HepG2 (cell line): ENCODE measurements around the gene ASZ1. TPM values are rescaled to one million over a fixed set of nuclear protein-coding genes. Genes with fewer than 3 reads are reported as not detected.
"Not testable (repeated sequence)": the region's sequence is repeated elsewhere in the genome, so short reads cannot be mapped to it uniquely, and the experiment has no call there.

ENCODE experiments used
- ATAC-seq: fragments of 200-7000 bp; cut with Tn5 transposase; 3 replicates; pipeline ENCODE4 v1.9.1; 2020; ENCODE audit warnings: mild to moderate bottlenecking, moderate library complexity
- BruUV-seq: library from RNA; stranded (reverse); fragments of 400-500 nt; replicated peaks from 2 replicates; lab custom pipeline; 2021; lab: Mats Ljungman, UMichigan
- CTCF ChIA-PET: fragments of 300-600 bp; formaldehyde crosslinking; extraction: SDS; loops from one replicate; lab custom pipeline; 2021; ENCODE audit warnings: low total read pairs, inconsistent platforms, low intra/inter-chr PET ratio; lab: Yijun Ruan, JAX
- POLR2A ChIA-PET: fragments of 350-600 bp; sonication (Branson Sonifier 250); formaldehyde crosslinking; loops from one replicate; lab custom pipeline; 2020; ENCODE audit warnings: antibody characterized with exemption, inconsistent platforms; lab: Yijun Ruan, JAX
- DNase-seq: peaks from one replicate; pipeline ENCODE4 v3.0.0-alpha.2; 2015; ENCODE audit warnings: low spot score
- FAIRE-seq: peaks from 3 replicates; lab custom pipeline; 2011; peaks lifted over from hg19 to GRCh38; lab: Jason Lieb, UNC
- H2AFZ ChIP-seq: one replicate; pipeline ENCODE4 v1.6.1; 2011; ENCODE audit warnings: low read length, inconsistent platforms
- H3K27ac ChIP-seq: fragments of 300-600 bp; 3 replicates; pipeline ENCODE4 v1.8.0; 2011; ENCODE audit warnings: mixed run types, mild to moderate bottlenecking, mixed read lengths, low read length, inconsistent platforms; ENCODE audit not compliant: insufficient read depth; ENCODE audit errors: extremely low read length
- H3K27me3 ChIP-seq, 2 experiments: fragments of 200-600 bp in 1 of 2; 2 replicates in 1 of 2; 3 replicates in 1 of 2; pipeline versions ENCODE4 v1.6.0 to v1.8.0; 2011; ENCODE audit warnings: low read length in 2 of 2, mild to moderate bottlenecking in 2 of 2, moderate library complexity in 2 of 2, inconsistent platforms in 1 of 2; ENCODE audit not compliant: insufficient read depth in 2 of 2, control insufficient read depth in 1 of 2
- H3K36me3 ChIP-seq, 2 experiments: fragments of 200-600 bp in 1 of 2; replicated peaks in 1 of 2; 2 replicates in 1 of 2; 3 replicates in 1 of 2; pipeline versions ENCODE4 v1.5.1 to v1.8.0; 2011; ENCODE audit warnings: low read length in 2 of 2, inconsistent platforms in 1 of 2; ENCODE audit not compliant: insufficient read depth in 2 of 2, control insufficient read depth in 1 of 2
- H3K4me1 ChIP-seq: 2 replicates; pipeline ENCODE4 v1.5.1; 2012; ENCODE audit warnings: low read length, inconsistent platforms; ENCODE audit not compliant: insufficient read depth
- H3K4me2 ChIP-seq: 2 replicates; pipeline ENCODE4 v1.6.0; 2011; ENCODE audit warnings: low read depth, low read length, inconsistent platforms
- H3K4me3 ChIP-seq, 3 experiments: fragments of 200-600 bp in 1 of 3; sonication (generic), shearing (Covaris generic) in 1 of 3; replicated peaks in 1 of 3; 2 replicates each; pipeline ENCODE4 v1.5.1; 2011 to 2016; ENCODE audit warnings: low read length in 3 of 3, inconsistent platforms in 2 of 3, low read depth in 2 of 3, mild to moderate bottlenecking in 2 of 3, control low read depth in 1 of 3, mixed read lengths in 1 of 3; ENCODE audit not compliant: insufficient read depth in 1 of 3
- H3K79me2 ChIP-seq: one replicate; pipeline ENCODE4 v1.6.1; 2011; ENCODE audit warnings: low read length, inconsistent platforms; ENCODE audit not compliant: insufficient read depth
- H3K9ac ChIP-seq: 2 replicates; pipeline ENCODE4 v1.6.0; 2011; ENCODE audit warnings: mild to moderate bottlenecking, low read depth, low read length, inconsistent platforms; ENCODE audit not compliant: insufficient read depth
- H3K9me3 ChIP-seq: 2 replicates; pipeline ENCODE4 v1.5.1; 2012; ENCODE audit warnings: mild to moderate bottlenecking, low read length
- H4K20me1 ChIP-seq: 2 replicates; pipeline ENCODE4 v1.6.0; 2011; ENCODE audit warnings: inconsistent platforms, mild to moderate bottlenecking, low read length, moderate library complexity; ENCODE audit not compliant: insufficient read depth
- HES4 ChIP-seq: sonication (generic); formaldehyde crosslinking; IDR thresholded peaks from 2 replicates; pipeline ENCODE4 v1.9.0; 2021; ENCODE audit warnings: mild to moderate bottlenecking, missing genetic modification reagents, borderline replicate concordance
- HOXA9 ChIP-seq: sonication (generic); formaldehyde crosslinking; IDR thresholded peaks from 2 replicates; pipeline ENCODE4 v1.8.1; 2022; ENCODE audit warnings: missing genetic modification reagents, mild to moderate bottlenecking, moderate library complexity, borderline replicate concordance
- KLF12 ChIP-seq: sonication (generic); formaldehyde crosslinking; IDR thresholded peaks from 2 replicates; pipeline ENCODE4 v1.4.0; 2020; ENCODE audit warnings: missing genetic modification reagents, borderline replicate concordance
- NAIF1 ChIP-seq: sonication (generic); formaldehyde crosslinking; IDR thresholded peaks from 2 replicates; pipeline ENCODE4 v1.5.0; 2020; ENCODE audit warnings: mild to moderate bottlenecking, missing genetic modification reagents, borderline replicate concordance
- XRCC5 ChIP-seq: fragments of 200-400 bp; formaldehyde crosslinking; optimal IDR thresholded peaks from 2 replicates; pipeline ENCODE3; 2017; ENCODE audit warnings: mild to moderate bottlenecking, low read length
- ZBTB40 ChIP-seq, 2 experiments: fragments of 450-650 bp in 1 of 2; sonication (generic) in 1 of 2; formaldehyde crosslinking in 1 of 2; IDR thresholded peaks; 2 replicates each; pipeline versions ENCODE4 v1.6.1 to v1.8.0; 2016 to 2022; ENCODE audit warnings: antibody characterized with exemption in 1 of 2, mild to moderate bottlenecking in 1 of 2, missing genetic modification reagents in 1 of 2
- ZC3H13 ChIP-seq: sonication (generic); formaldehyde crosslinking; IDR thresholded peaks from 2 replicates; pipeline ENCODE4 v1.8.1; 2023; ENCODE audit warnings: mild to moderate bottlenecking, missing genetic modification reagents, moderate library complexity
- ZNF10 ChIP-seq: sonication (generic); formaldehyde crosslinking; IDR thresholded peaks from 2 replicates; pipeline ENCODE4 v1.4.0; 2020; ENCODE audit warnings: mild to moderate bottlenecking, low read depth, missing genetic modification reagents, borderline replicate concordance
- ZNF256 ChIP-seq: sonication (generic); formaldehyde crosslinking; conservative IDR thresholded peaks from 2 replicates; pipeline ENCODE4 v1.4.0; 2020; ENCODE audit warnings: missing genetic modification reagents
- WGBS: methylation state at CpG from one replicate; pipeline ENCODE4 v1.1.6; 2017; ENCODE audit warnings: low lambda C conversion rate; 5-methylcytosine and 5-hydroxymethylcytosine counted together
- in situ Hi-C: cut with HindIII; loops from 2 replicates; pipeline ENCODE4 v1.10.0; 2017; ENCODE audit warnings: low pct_unique_long_range_greater_than_20kb; ENCODE audit not compliant: extremely low pct_ligation_motif_present
- intact Hi-C: fragments of 100-400 bp; cut with micrococcal nuclease; formaldehyde crosslinking; loops from one replicate; pipeline ENCODE4 v1.10.0; 2022; ENCODE audit not compliant: unreplicated experiment
- polyA plus RNA-seq, 8 experiments: library from polyadenylated mRNA; depleted of rRNA in 3 of 8; stranded (reverse) in 7 of 8; unstranded in 1 of 8; fragments of >200 nt; fragmentation: Illumina TruSeq in 4 of 8; extraction: Trizol in 4 of 8; gene quantifications; 2 replicates each; pipeline versions ENCODE4 v1.2.1 to v1.2.3, GENCODE V29; 2011 to 2016; ENCODE audit warnings: low read depth in 4 of 8, missing spikeins in 1 of 8, mixed read lengths in 1 of 8; ENCODE audit not compliant: insufficient read depth in 1 of 8
- total RNA-seq, 5 experiments: library from RNA; depleted of rRNA; stranded (reverse); fragments of >200 nt; fragmentation: Illumina TruSeq; extraction: Trizol; gene quantifications; 2 replicates each; pipeline ENCODE4 v1.2.3, GENCODE V29; 2016; ENCODE audit warnings: low read depth in 1 of 5

The ASZ1 gene
- total and polyA plus RNA-seq, 2 of the 13 experiments (the other 11 are each of a cell fraction or from before 2014, with no cell fraction given): not detected

- Histone ChIP-seq H3K36me3 (no peaks in the 10 kb centered on the region), H3K4me2 (no peak overlapping the region), H3K79me2 (no peaks in the 10 kb centered on the region), H3K4me1 (no peaks in the 10 kb centered on the region), H4K20me1 (no peaks in the 10 kb centered on the region), H2AFZ (no peak overlapping the region), H3K9ac (no peak overlapping the region), H3K9me3 (no peaks in the 10 kb centered on the region), H3K4me3 (no peak overlapping the region), H3K27me3 (no peaks in the 10 kb centered on the region), H3K27ac (no peak overlapping the region)
- no TSS peak for BruUV-seq
- intact Hi-C loops: no loop called here
- 3% methylated on average over 2 of the region's 2 CpGs for WGBS
- TF ChIP-seq XRCC5 (no peak), NAIF1 (no peak), ZBTB40 (IDR thresholded peaks at IDR 0.05) (no peak), ZBTB40 (CRISPR knock-in tag; IDR thresholded peaks at IDR 0.05) (no peak), KLF12 (CRISPR knock-in tag) (no peak), ZC3H13 (no peak), HOXA9 (CRISPR knock-in tag) (no peak), HES4 (CRISPR knock-in tag) (no peak), ZNF256 (no peak), ZNF10 (no peak)
- CTCF ChIA-PET: no interaction called here
- in situ Hi-C loops: loop anchor here (25.0 kb wide), 1 partner anchor 244 kb away; no protein-coding TSS in a partner anchor
- POLR2A ChIA-PET: no interaction called here
- FAIRE-seq (no peak), DNase-seq (no peak), ATAC-seq (no peak)
These were observed 40.9 kb upstream of the ASZ1 start for GRCh38 chr7:117468174-117468573.

GRCh38 chr7:117460815-117461214 is 33.5 kb upstream of the ASZ1 start:
- in situ Hi-C loops: loop anchor here (25.0 kb wide), 1 partner anchor 251 kb away; no protein-coding TSS in a partner anchor
- H2AFZ ChIP-seq, BruUV-seq, CTCF ChIA-PET, DNase-seq, ATAC-seq, H3K9me3 ChIP-seq, H3K27ac ChIP-seq, H3K36me3 ChIP-seq, H3K4me2 ChIP-seq, H3K4me1 ChIP-seq, H3K4me3 ChIP-seq, POLR2A ChIA-PET, H3K79me2 ChIP-seq, H4K20me1 ChIP-seq, FAIRE-seq, H3K9ac ChIP-seq, H3K27me3 ChIP-seq, intact Hi-C loops: not testable (repeated sequence)
- WGBS: 24% methylated on average over 4 of the region's 4 CpGs
